Ascending aorta (tissue), 2 donors: Measurements from ENCODE around the gene CEP68. TPM values are rescaled to one million over a fixed set of nuclear protein-coding genes. Genes with fewer than 3 reads are reported as not detected.
"Not testable (repeated sequence)": the region's sequence is repeated elsewhere in the genome, so short reads cannot be mapped to it uniquely, and the experiment has no call there.

Experiments used
- DNase-seq, 2 donors: peaks; one replicate each; pipeline ENCODE4 v3.0.0-alpha.2; 2019; ENCODE audit warnings: low spot score in 2 of 2
- H3K27ac ChIP-seq, 2 donors: fragments of 200-600 bp; sonication (generic); one replicate each; pipeline ENCODE4 v1.5.1; 2016 to 2017; ENCODE audit warnings: mild to moderate bottlenecking in 1 of 2
- H3K27me3 ChIP-seq: fragments of 200-600 bp; sonication (generic); one replicate; pipeline ENCODE4 v1.5.1; 2017
- H3K36me3 ChIP-seq, 2 donors: fragments of 200-600 bp; sonication (generic); one replicate each; pipeline ENCODE4 v1.5.1; 2016
- H3K4me1 ChIP-seq, 2 donors: fragments of 200-600 bp; sonication (generic); one replicate each; pipeline ENCODE4 v1.5.1; 2016 to 2017; ENCODE audit warnings: mild to moderate bottlenecking in 1 of 2
- H3K4me3 ChIP-seq, 2 donors: fragments of 200-600 bp; sonication (generic); one replicate each; pipeline ENCODE4 v1.5.1; 2016 to 2017; ENCODE audit warnings: mild to moderate bottlenecking in 1 of 2
- H3K9me3 ChIP-seq, 2 donors: fragments of 200-600 bp; sonication (generic); one replicate each; pipeline ENCODE4 v1.5.1; 2016
- intact Hi-C: fragments of 100-400 bp; cut with DNase I; formaldehyde crosslinking; loops from one replicate; pipeline ENCODE4 v1.15.1; 2023
- total RNA-seq: library from RNA; depleted of rRNA; stranded (reverse); fragments of >200 nt; gene quantifications from one replicate; pipeline ENCODE4 v1.1.0, GENCODE V29; 2016
- TF ChIP-seq, protein P1 (sequence below), 3 experiments: fragments of 200-600 bp in 2 of 3; fragments of 450-650 bp in 1 of 3; sonication (generic) in 2 of 3; IDR thresholded peaks; one replicate each; pipeline ENCODE4 v1.5.1; 2016 to 2019; ENCODE audit warnings: antibody characterized with exemption in 3 of 3, mild to moderate bottlenecking in 1 of 3, moderate library complexity in 1 of 3

Gene CEP68
- total RNA-seq, 1 donor from 2014 or later, result 30.8 TPM

DNA sequence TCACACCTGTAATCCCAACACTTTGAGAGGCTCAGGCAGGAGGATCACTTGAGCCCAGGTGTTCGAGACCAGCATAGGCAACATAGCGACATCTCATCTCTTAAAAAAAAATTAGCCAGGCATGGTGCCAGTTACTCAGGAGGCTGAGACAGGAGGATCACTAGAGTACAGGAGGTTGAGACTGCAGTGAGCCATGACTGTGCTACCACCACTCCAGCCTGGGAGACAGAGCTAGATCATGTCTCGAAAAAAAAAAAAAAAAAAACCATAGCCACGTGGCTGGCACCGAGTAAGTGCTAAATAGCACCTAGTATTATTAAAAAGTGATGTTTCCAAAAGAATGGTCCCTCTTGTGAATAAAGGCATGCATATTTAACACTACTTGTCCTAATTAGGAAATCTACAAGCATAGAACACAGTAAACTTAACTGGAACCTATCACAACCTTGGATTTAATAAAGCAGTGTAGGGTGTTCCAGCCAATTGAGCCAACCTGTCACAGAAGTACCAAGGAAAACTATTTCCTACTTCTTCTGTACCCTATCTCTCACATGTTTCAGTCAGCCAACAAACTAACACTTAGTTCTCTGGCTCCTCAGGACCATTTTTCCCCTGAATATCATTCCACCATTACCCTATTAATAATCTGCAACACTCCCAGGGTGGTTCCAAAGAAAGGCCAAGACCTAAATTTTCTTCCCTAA lies 64.9 kb downstream of the CEP68 start:
- H3K27me3 ChIP-seq, result no peaks in the 10 kb centered on the region
- H3K9me3 ChIP-seq, result no peaks in the 10 kb centered on the region
- H3K4me1 ChIP-seq, result peaks cover 2 to 45% of the 10 kb centered on the region in 2 donors
- peak overlapping the region in 1 of 2 donors; percentile 30 for H3K27ac ChIP-seq
- TF ChIP-seq, protein P1, sequence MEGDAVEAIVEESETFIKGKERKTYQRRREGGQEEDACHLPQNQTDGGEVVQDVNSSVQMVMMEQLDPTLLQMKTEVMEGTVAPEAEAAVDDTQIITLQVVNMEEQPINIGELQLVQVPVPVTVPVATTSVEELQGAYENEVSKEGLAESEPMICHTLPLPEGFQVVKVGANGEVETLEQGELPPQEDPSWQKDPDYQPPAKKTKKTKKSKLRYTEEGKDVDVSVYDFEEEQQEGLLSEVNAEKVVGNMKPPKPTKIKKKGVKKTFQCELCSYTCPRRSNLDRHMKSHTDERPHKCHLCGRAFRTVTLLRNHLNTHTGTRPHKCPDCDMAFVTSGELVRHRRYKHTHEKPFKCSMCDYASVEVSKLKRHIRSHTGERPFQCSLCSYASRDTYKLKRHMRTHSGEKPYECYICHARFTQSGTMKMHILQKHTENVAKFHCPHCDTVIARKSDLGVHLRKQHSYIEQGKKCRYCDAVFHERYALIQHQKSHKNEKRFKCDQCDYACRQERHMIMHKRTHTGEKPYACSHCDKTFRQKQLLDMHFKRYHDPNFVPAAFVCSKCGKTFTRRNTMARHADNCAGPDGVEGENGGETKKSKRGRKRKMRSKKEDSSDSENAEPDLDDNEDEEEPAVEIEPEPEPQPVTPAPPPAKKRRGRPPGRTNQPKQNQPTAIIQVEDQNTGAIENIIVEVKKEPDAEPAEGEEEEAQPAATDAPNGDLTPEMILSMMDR (IDR thresholded peaks at IDR 0.05), result no peak
- DNase-seq, result no peak
- H3K36me3 ChIP-seq, result no peaks in the 10 kb centered on the region
- intact Hi-C loops, result no loop called here
- H3K4me3 ChIP-seq, result no peak overlapping the region

DNA sequence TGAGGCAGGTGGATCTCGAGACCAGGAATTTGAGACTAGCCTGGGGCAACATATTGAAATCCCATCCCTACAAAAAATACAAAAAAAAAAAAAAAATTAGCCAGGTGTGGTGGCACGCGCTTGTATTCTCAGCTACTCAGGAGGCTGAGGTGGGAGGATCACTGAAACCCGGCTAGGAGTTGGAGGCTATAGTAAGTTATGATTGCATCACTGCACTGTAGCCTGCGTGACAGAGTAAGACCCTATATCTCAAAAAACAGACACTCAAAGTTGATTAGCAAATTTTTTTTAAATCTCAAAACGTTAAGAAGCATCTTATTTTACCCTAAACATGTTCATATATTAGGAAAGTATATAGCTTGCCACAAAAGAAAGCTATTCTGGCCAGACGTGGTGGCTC lies 66.1 kb downstream of the CEP68 start:
- Histone ChIP-seq H3K9me3 (no peaks in the 10 kb centered on the region), H3K27me3 (no peaks in the 10 kb centered on the region), H3K4me3 (no peak overlapping the region), H3K27ac (no peak overlapping the region), H3K36me3 (no peaks in the 10 kb centered on the region), H3K4me1 (peaks cover 7 to 48% of the 10 kb centered on the region in 2 donors)
- DNase-seq, result no peak
- intact Hi-C loops, result no loop called here
- TF ChIP-seq, protein P1 (IDR thresholded peaks at IDR 0.05), result no peak

- H3K36me3 ChIP-seq, H3K9me3 ChIP-seq, H3K27me3 ChIP-seq: not testable (repeated sequence)
- peak in 1 of 2 donors; percentile 67 for DNase-seq
- Histone ChIP-seq H3K4me1 (peaks cover 16 to 37% of the 10 kb centered on the region in 2 donors), H3K4me3 (peak overlapping the region in 1 of 2 donors; percentile 16), H3K27ac (peak overlapping the region in 1 of 2 donors; percentile 56)
- intact Hi-C loops, result loop anchor here (2.0 kb wide), 1 partner anchor 19 kb away; no protein-coding TSS in a partner anchor
These were observed 69.2 kb downstream of the CEP68 start for GRCh38 chr2:65125457-65125856.

- intact Hi-C loops, result no loop called here
- no peaks in the 10 kb centered on the region for H3K27me3 ChIP-seq
- TF ChIP-seq, protein P1 (IDR thresholded peaks at IDR 0.05), result no peak
- H3K36me3 ChIP-seq, result no peaks in the 10 kb centered on the region
- H3K4me1 ChIP-seq, result peaks cover 14 to 35% of the 10 kb centered on the region in 2 donors
- peak overlapping the region; percentile 98 to 99 for H3K27ac ChIP-seq
- peak overlapping the region; percentile 87 to 99 for H3K4me3 ChIP-seq
- no peaks in the 10 kb centered on the region for H3K9me3 ChIP-seq
- DNase-seq, result peak in 1 of 2 donors; percentile 69
These were observed 72.3 kb downstream of the CEP68 start for GRCh38 chr2:65128297-65129190.

GRCh38 chr2:65129286-65129825 lies 73.1 kb downstream of the CEP68 start:
- TF ChIP-seq, protein P1 (IDR thresholded peaks at IDR 0.05), result no peak
- Histone ChIP-seq H3K27me3 (no peaks in the 10 kb centered on the region), H3K36me3 (no peaks in the 10 kb centered on the region), H3K9me3 (no peaks in the 10 kb centered on the region), H3K4me3 (peak overlapping the region; percentile 87 to 99), H3K27ac (peak overlapping the region; percentile 98 to 99), H3K4me1 (peaks cover 14 to 34% of the 10 kb centered on the region in 2 donors)
- intact Hi-C loops, result no loop called here
- peak in 1 of 2 donors; percentile 78 for DNase-seq
